Ovary (tissue), 9 donors: ENCODE results near the gene FBXL7. TPM values are rescaled to one million over a fixed set of nuclear protein-coding genes. Genes with fewer than 3 reads are reported as not detected.

ENCODE experiments used
- DNase-seq, 5 donors: peaks; one replicate each; pipeline ENCODE4 v3.0.0-alpha.2; 2019 to 2020
- H3K27ac ChIP-seq, 2 donors: fragments of 200-600 bp; one replicate each; pipeline versions ENCODE4 v1.5.1 to v1.8.0; 2019 to 2022
- H3K27me3 ChIP-seq: fragments of 200-600 bp; one replicate; pipeline ENCODE4 v1.8.0; 2022
- H3K36me3 ChIP-seq: fragments of 200-600 bp; sonication (generic); one replicate; pipeline ENCODE4 v1.5.1; 2019
- H3K4me1 ChIP-seq: one replicate; pipeline ENCODE4 v1.8.1; 2013; ENCODE audit warnings: mild to moderate bottlenecking, moderate library complexity; ENCODE audit not compliant: insufficient read depth
- H3K4me3 ChIP-seq: fragments of 200-600 bp; sonication (generic); one replicate; pipeline ENCODE4 v1.5.1; 2017
- H3K9me3 ChIP-seq, 2 donors: fragments of 200-600 bp in 1 of 2; sonication (generic) in 1 of 2; one replicate each; pipeline versions ENCODE4 v1.5.1 to v1.8.1; 2013 to 2019; ENCODE audit warnings: mild to moderate bottlenecking in 1 of 2, moderate library complexity in 1 of 2
- CTCF ChIP-seq, 3 donors: fragments of 450-650 bp in 2 of 3; fragments of 200-600 bp in 1 of 3; IDR thresholded peaks; one replicate each; pipeline versions ENCODE4 v1.5.1 to v1.8.0; 2016 to 2022; ENCODE audit warnings: antibody characterized with exemption in 3 of 3, mild to moderate bottlenecking in 1 of 3
- EP300 ChIP-seq: sonication (generic); formaldehyde crosslinking; IDR thresholded peaks from one replicate; pipeline ENCODE4 v1.6.1; 2017; ENCODE audit warnings: antibody characterized with exemption
- POLR2A ChIP-seq: fragments of 450-650 bp; IDR thresholded peaks from one replicate; pipeline ENCODE4 v1.6.1; 2017; ENCODE audit warnings: antibody characterized with exemption, mild to moderate bottlenecking, moderate library complexity
- WGBS, 3 donors: extraction: QIAGEN DNeasy Blood & Tissue Kit in 1 of 3; methylation state at CpG; one replicate each; pipeline versions ENCODE4 v1.1.5 to v1.1.7; 2013 to 2017; 5-methylcytosine and 5-hydroxymethylcytosine counted together
- intact Hi-C, 4 donors: fragments of 100-400 bp; cut with DNase I; formaldehyde crosslinking; loops; one replicate each; pipeline versions ENCODE4 v1.11.0 to v1.15.1; 2022 to 2023
- polyA plus RNA-seq, 2 donors: library from polyadenylated mRNA; stranded (reverse); fragments of 200-250 nt in 1 of 2; fragments of 350-450 nt in 1 of 2; fragmentation: Illumina TruSeq in 1 of 2; extraction: RNeasy Lipid Tissue Mini Kit (QIAGEN cat#74804) in 1 of 2; gene quantifications; one replicate each; pipeline ENCODE4 v1.2.3, GENCODE V29; 2013 to 2014
- total RNA-seq, 7 donors: library from RNA; depleted of rRNA in 2 of 7; stranded (reverse); fragments of >200 nt in 2 of 7; fragmentation: NEBNext Ultra II Directional in 3 of 7; extraction: Animal tissue kit (Norgen Biotek cat#: 25700) in 3 of 7; gene quantifications; one replicate each; pipeline versions ENCODE4 v1.1.0 to v1.2.4, GENCODE V29; 2016 to 2023
- donor health status: DM: no; HTN: no; CAD: no; lungs with moderate emphysema.
- donor health status: DM: no; HTN: no; CAD: no.
- donor health status: Bipolar disorder and iron deficiency.
- donor health status: DM: yes; HTN: yes; CAD: no.
- donor health status: DM: no; HTN: no; CAD: no.
- donor health status: DM: yes; HTN: yes; CAD: no.

The FBXL7 gene
- total and polyA plus RNA-seq, 9 donors: 21.1 to 40.9 (median 29.2) TPM

DNA sequence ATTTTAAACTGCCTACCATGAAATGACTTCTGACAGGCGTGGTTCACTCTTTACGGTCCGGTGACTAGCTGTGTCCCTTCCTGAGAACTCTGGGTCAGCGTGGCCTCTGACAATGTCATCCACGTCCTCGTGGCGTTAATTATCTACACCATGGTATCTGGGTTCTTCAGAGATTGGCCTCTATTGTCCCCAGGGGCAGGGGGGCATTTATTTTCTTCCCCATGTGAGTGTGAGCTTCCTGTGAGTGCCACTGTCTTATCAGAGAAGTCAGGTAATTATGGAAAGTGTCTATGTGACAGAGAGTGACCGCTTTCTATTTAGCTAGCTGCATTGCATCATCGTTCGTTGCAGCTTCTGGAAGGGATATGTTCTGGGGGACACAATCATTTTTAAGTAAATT, 77.2 kb downstream of the FBXL7 start:
- WGBS, 3 donors: 80 to 89% (median 84%) methylated on average over 10 of the region's 10 CpGs
- Histone ChIP-seq H3K9me3 (no peaks in the 10 kb centered on the region), H3K4me3 (no peak overlapping the region), H3K27me3 (no peaks in the 10 kb centered on the region), H3K4me1 (peaks cover 14% of the 10 kb centered on the region), H3K36me3 (no peaks in the 10 kb centered on the region), H3K27ac (no peak overlapping the region)
- DNase-seq: no peak
- TF ChIP-seq CTCF (IDR thresholded peaks at IDR 0.05) (no peak), EP300 (no peak), POLR2A (no peak)
- intact Hi-C loops: no loop called here

GRCh38 chr5:15577831-15578230, 77.9 kb downstream of the FBXL7 start:
- Histone ChIP-seq H3K36me3 (no peaks in the 10 kb centered on the region), H3K4me3 (no peak overlapping the region), H3K27ac (no peak overlapping the region), H3K9me3 (no peaks in the 10 kb centered on the region), H3K4me1 (peaks cover 14% of the 10 kb centered on the region), H3K27me3 (no peaks in the 10 kb centered on the region)
- TF ChIP-seq EP300: no peak
- no peak for TF ChIP-seq CTCF (IDR thresholded peaks at IDR 0.05)
- no peak for TF ChIP-seq POLR2A
- WGBS, 3 donors: 65 to 76% (median 76%) methylated on average over 2 of the region's 2 CpGs
- no peak for DNase-seq
- intact Hi-C loops: no loop called here

- peaks cover 12% of the 10 kb centered on the region for H3K4me1 ChIP-seq
- DNase-seq: no peak
- H3K9me3 ChIP-seq: no peaks in the 10 kb centered on the region
- intact Hi-C loops: no loop called here
- WGBS, 3 donors: 81 to 96% (median 92%) methylated on average over 3 of the region's 3 CpGs
- TF ChIP-seq CTCF (IDR thresholded peaks at IDR 0.05) (no peak), EP300 (no peak), POLR2A (no peak)
- H3K36me3 ChIP-seq: no peaks in the 10 kb centered on the region
- no peaks in the 10 kb centered on the region for H3K27me3 ChIP-seq
- H3K4me3 ChIP-seq: no peak overlapping the region
- no peak overlapping the region for H3K27ac ChIP-seq
These were observed 79.4 kb downstream of the FBXL7 start for GRCh38 chr5:15579193-15579990.

GRCh38 chr5:15584528-15584927, 84.5 kb downstream of the FBXL7 start:
- intact Hi-C loops: no loop called here
- Histone ChIP-seq H3K27ac (no peak overlapping the region), H3K36me3 (no peaks in the 10 kb centered on the region), H3K4me3 (no peak overlapping the region), H3K9me3 (no peaks in the 10 kb centered on the region), H3K27me3 (no peaks in the 10 kb centered on the region), H3K4me1 (peaks cover 2% of the 10 kb centered on the region)
- TF ChIP-seq EP300: no peak
- no peak for TF ChIP-seq POLR2A
- TF ChIP-seq CTCF (IDR thresholded peaks at IDR 0.05): no peak
- no peak for DNase-seq
- 97 to 100% (median 98%) methylated on average over 1 of the region's 1 CpG for WGBS, 3 donors
